ENCODE data around the gene RUNDC3A.
A peak's percentile ranks its signal among the peaks of the same experiment; 100 is the strongest.
"Not testable (repeated sequence)": the region's sequence is repeated elsewhere in the genome, so short reads cannot be mapped to it uniquely, and the experiment has no call there.

The RUNDC3A gene

GRCh38 chr17:44361292-44362260, 53.2 kb downstream of the RUNDC3A start:
- no peak for DNase-seq

- no peak for DNase-seq
Observed at GRCh38 chr17:44362459-44362948, 54.1 kb downstream of the RUNDC3A start.

- no peak for DNase-seq
Observed at GRCh38 chr17:44362949-44363612, 54.7 kb downstream of the RUNDC3A start.

GRCh38 chr17:44363613-44364159, 55.3 kb downstream of the RUNDC3A start, which contains the start of gene FAM171A2:
Gene FAM171A2, minus strand, starts transcription at chr17:44363853. Its CDS starts 139 bp downstream, at chr17:44363714.
- peak in 1 of 2 experiments; percentile 41 for DNase-seq

- not testable (repeated sequence) for DNase-seq
Observed at GRCh38 chr17:44365051-44365450, 56.6 kb downstream of the RUNDC3A start.

GRCh38 chr17:44367231-44367979, 59.0 kb downstream of the RUNDC3A start:
- DNase-seq, result no peak
